HCT116 (cell line): ENCODE measurements around the gene ICAM1. TPM values are rescaled to one million over a fixed set of nuclear protein-coding genes. Genes with fewer than 3 reads are reported as not detected.

ENCODE experiments used
- ATAC-seq: fragments of 200-7000 bp; cut with Tn5 transposase; 2 replicates; pipeline ENCODE4 v1.9.1; 2020; ENCODE audit warnings: mild to moderate bottlenecking, moderate library complexity
- BruUV-seq: library from RNA; stranded (reverse); fragments of 400-500 nt; replicated peaks from 2 replicates; lab custom pipeline; 2021; lab: Mats Ljungman, UMichigan
- CTCF ChIA-PET: fragments of 300-600 bp; sonication (Branson Sonifier 250); formaldehyde crosslinking; loops from one replicate; lab custom pipeline; 2021; ENCODE audit warnings: antibody characterized with exemption; lab: Charles Lee
- POLR2A ChIA-PET: fragments of 300-600, 350-600 bp; sonication (Branson Sonifier 250); formaldehyde crosslinking; loops from one replicate; lab custom pipeline; 2021; ENCODE audit warnings: antibody characterized with exemption; lab: Charles Lee
- RAD21 ChIA-PET, 2 experiments: fragments of 300-600 bp; sonication (Branson Sonifier 250); formaldehyde crosslinking; loops; one replicate each; lab custom pipeline; 2023; ENCODE audit warnings: low total read pairs in 2 of 2; ENCODE audit not compliant: uncharacterized antibody in 2 of 2, unreplicated experiment in 2 of 2, low non-redundant PET in 1 of 2; lab: Charles Lee
- DNase-seq: peaks from one replicate; pipeline ENCODE4 v3.0.0-alpha.2; 2010; ENCODE audit warnings: low read depth, low spot score
- H2AFZ ChIP-seq: fragments of 200-600 bp; shearing (Covaris generic), sonication (generic); 2 replicates; pipeline ENCODE4 v1.6.1; 2017; ENCODE audit warnings: low read depth, mixed run types, mixed read lengths, antibody characterized with exemption, low read length; ENCODE audit not compliant: poor library complexity, severe bottlenecking
- H3K27ac ChIP-seq: 2 replicates; pipeline ENCODE4 v1.5.1; 2012; ENCODE audit warnings: low read depth, low read length
- H3K27me3 ChIP-seq: fragments of 200-600 bp; sonication (generic); 2 replicates; pipeline ENCODE4 v1.6.1; 2016; ENCODE audit warnings: mixed run types, low read length, mixed read lengths; ENCODE audit not compliant: insufficient read depth
- H3K36me3 ChIP-seq, 2 experiments: fragments of 200-500 bp in 1 of 2; fragments of 200-600 bp in 1 of 2; sonication (Bioruptor generic) in 1 of 2; sonication (generic) in 1 of 2; 2 replicates each; pipeline versions ENCODE4 v1.5.1 to v1.6.1; 2014 to 2016; ENCODE audit warnings: low read length in 2 of 2, inconsistent platforms in 1 of 2, mixed read lengths in 1 of 2, mixed run types in 1 of 2; ENCODE audit not compliant: insufficient read depth in 2 of 2, control insufficient read depth in 1 of 2
- H3K4me1 ChIP-seq, 2 experiments: fragments of 200-600 bp in 1 of 2; sonication (generic) in 1 of 2; 2 replicates each; pipeline versions ENCODE4 v1.5.1 to v1.6.1; 2012 to 2017; ENCODE audit warnings: low read length in 2 of 2, inconsistent platforms in 1 of 2, mild to moderate bottlenecking in 1 of 2, mixed read lengths in 1 of 2, mixed run types in 1 of 2, moderate library complexity in 1 of 2; ENCODE audit not compliant: insufficient read depth in 2 of 2, control insufficient read depth in 1 of 2
- H3K4me2 ChIP-seq: fragments of 200-600 bp; sonication (generic); 2 replicates; pipeline ENCODE4 v1.6.1; 2017; ENCODE audit warnings: mixed run types, low read length, mixed read lengths
- H3K4me3 ChIP-seq, 2 experiments: fragments of 200-600 bp in 1 of 2; sonication (generic) in 1 of 2; replicated peaks in 1 of 2; 2 replicates each; pipeline ENCODE4 v1.5.1; 2011 to 2016; ENCODE audit warnings: low read length in 2 of 2, control low read depth in 1 of 2, low read depth in 1 of 2, mild to moderate bottlenecking in 1 of 2, mixed read lengths in 1 of 2, mixed run types in 1 of 2
- H3K79me2 ChIP-seq: fragments of 200-600 bp; sonication (generic); 2 replicates; pipeline ENCODE4 v1.6.1; 2017; ENCODE audit warnings: mild to moderate bottlenecking, mixed run types, low read length, moderate library complexity, mixed read lengths; ENCODE audit not compliant: insufficient read depth
- H3K9ac ChIP-seq: fragments of 200-600 bp; sonication (generic); 2 replicates; pipeline ENCODE4 v1.6.1; 2016; ENCODE audit warnings: low read length, mixed read lengths
- H3K9me2 ChIP-seq: fragments of 200-600 bp; sonication (generic), shearing (Covaris generic); 2 replicates; pipeline ENCODE4 v1.6.1; 2017; ENCODE audit warnings: mixed run types, mild to moderate bottlenecking, moderate library complexity; ENCODE audit not compliant: insufficient read depth
- H3K9me3 ChIP-seq, 2 experiments: fragments of 200-500 bp in 1 of 2; fragments of 200-600 bp in 1 of 2; sonication (Bioruptor generic) in 1 of 2; sonication (generic) in 1 of 2; 2 replicates each; pipeline ENCODE4 v1.6.1; 2014 to 2017; ENCODE audit warnings: low read length in 2 of 2, mixed read lengths in 2 of 2, inconsistent platforms in 1 of 2, low read depth in 1 of 2, mild to moderate bottlenecking in 1 of 2, mixed run types in 1 of 2, moderate library complexity in 1 of 2; ENCODE audit not compliant: control insufficient read depth in 1 of 2, insufficient read depth in 1 of 2
- H4K20me1 ChIP-seq: fragments of 200-600 bp; sonication (generic), shearing (Covaris generic); 2 replicates; pipeline ENCODE4 v1.6.1; 2017; ENCODE audit warnings: mixed run types, mild to moderate bottlenecking, moderate library complexity; ENCODE audit not compliant: insufficient read depth
- ATF3 ChIP-seq: IDR thresholded peaks from 2 replicates; pipeline ENCODE4 v1.6.1; 2012
- CBX3 ChIP-seq: IDR thresholded peaks from 2 replicates; pipeline ENCODE4 v1.6.1; 2012; ENCODE audit warnings: low read depth
- CEBPB ChIP-seq: IDR thresholded peaks from 2 replicates; pipeline ENCODE4 v1.6.1; 2012; ENCODE audit warnings: low read depth
- CTCF ChIP-seq, 3 experiments: fragments of 200-600 bp in 1 of 3; sonication (generic) in 1 of 3; IDR thresholded peaks in 2 of 3; conservative IDR thresholded peaks in 1 of 3; 2 replicates each; pipeline ENCODE4 v1.5.1; 2012 to 2017; ENCODE audit warnings: low read depth in 2 of 3, low read length in 2 of 3, antibody characterized with exemption in 1 of 3, borderline replicate concordance in 1 of 3, control low read depth in 1 of 3, mild to moderate bottlenecking in 1 of 3, mixed read lengths in 1 of 3, mixed run types in 1 of 3, moderate library complexity in 1 of 3; ENCODE audit not compliant: insufficient read depth in 1 of 3
- EZH2phosphoT487 ChIP-seq: fragments of 200-600 bp; IDR thresholded peaks from 2 replicates; pipeline ENCODE4 v1.6.1; 2018; ENCODE audit warnings: antibody characterized with exemption, borderline replicate concordance
- FOSL1 ChIP-seq: IDR thresholded peaks from 2 replicates; pipeline ENCODE4 v1.6.1; 2012; ENCODE audit warnings: low read depth
- JUND ChIP-seq: IDR thresholded peaks from 2 replicates; pipeline ENCODE4 v1.6.1; 2012
- MAX ChIP-seq: IDR thresholded peaks from 2 replicates; pipeline ENCODE4 v1.6.1; 2012
- POLR2A ChIP-seq: IDR thresholded peaks from 2 replicates; pipeline ENCODE4 v1.7.0; 2011; ENCODE audit warnings: borderline replicate concordance; ENCODE audit not compliant: insufficient read depth, insufficient read length; ENCODE audit errors: extremely low read depth
- POLR2AphosphoS5 ChIP-seq: IDR thresholded peaks from 2 replicates; pipeline ENCODE4 v1.6.1; 2011; ENCODE audit warnings: mild to moderate bottlenecking, low read depth, low read length, moderate library complexity
- REST ChIP-seq: IDR thresholded peaks from 2 replicates; pipeline ENCODE4 v1.6.1; 2012; ENCODE audit warnings: low read depth
- SIN3A ChIP-seq: IDR thresholded peaks from 2 replicates; pipeline ENCODE4 v1.6.1; 2012; ENCODE audit warnings: low read depth
- SP1 ChIP-seq: IDR thresholded peaks from 2 replicates; pipeline ENCODE4 v1.6.1; 2012; ENCODE audit warnings: low read depth
- SRF ChIP-seq: IDR thresholded peaks from 2 replicates; pipeline ENCODE4 v1.6.1; 2012; ENCODE audit warnings: low read depth
- TCF7L2 ChIP-seq: IDR thresholded peaks from 2 replicates; pipeline ENCODE4 v1.7.0; 2011; ENCODE audit warnings: borderline replicate concordance, inconsistent platforms; ENCODE audit not compliant: insufficient read depth, insufficient read length; ENCODE audit errors: extremely low read depth
- YY1 ChIP-seq: IDR thresholded peaks from 2 replicates; pipeline ENCODE4 v1.6.1; 2011; ENCODE audit warnings: low read length, low read depth, moderate library complexity, mild to moderate bottlenecking; ENCODE audit not compliant: insufficient replicate concordance; ENCODE audit errors: extremely low read depth
- ZFX ChIP-seq: fragments of 450-650 bp; IDR thresholded peaks from 2 replicates; pipeline ENCODE4 v1.6.1; 2017
- intact Hi-C: fragments of 100-400 bp; cut with micrococcal nuclease; formaldehyde crosslinking; loops from 2 replicates; pipeline ENCODE4 v1.10.0; 2022
- total RNA-seq: library from RNA; stranded (reverse); gene quantifications from one replicate; pipeline ENCODE4 v1.2.1, GENCODE V29; 2021; ENCODE audit not compliant: unreplicated experiment

The ICAM1 gene
- total RNA-seq, 1 experiment from 2014 or later: 5.0 TPM

DNA sequence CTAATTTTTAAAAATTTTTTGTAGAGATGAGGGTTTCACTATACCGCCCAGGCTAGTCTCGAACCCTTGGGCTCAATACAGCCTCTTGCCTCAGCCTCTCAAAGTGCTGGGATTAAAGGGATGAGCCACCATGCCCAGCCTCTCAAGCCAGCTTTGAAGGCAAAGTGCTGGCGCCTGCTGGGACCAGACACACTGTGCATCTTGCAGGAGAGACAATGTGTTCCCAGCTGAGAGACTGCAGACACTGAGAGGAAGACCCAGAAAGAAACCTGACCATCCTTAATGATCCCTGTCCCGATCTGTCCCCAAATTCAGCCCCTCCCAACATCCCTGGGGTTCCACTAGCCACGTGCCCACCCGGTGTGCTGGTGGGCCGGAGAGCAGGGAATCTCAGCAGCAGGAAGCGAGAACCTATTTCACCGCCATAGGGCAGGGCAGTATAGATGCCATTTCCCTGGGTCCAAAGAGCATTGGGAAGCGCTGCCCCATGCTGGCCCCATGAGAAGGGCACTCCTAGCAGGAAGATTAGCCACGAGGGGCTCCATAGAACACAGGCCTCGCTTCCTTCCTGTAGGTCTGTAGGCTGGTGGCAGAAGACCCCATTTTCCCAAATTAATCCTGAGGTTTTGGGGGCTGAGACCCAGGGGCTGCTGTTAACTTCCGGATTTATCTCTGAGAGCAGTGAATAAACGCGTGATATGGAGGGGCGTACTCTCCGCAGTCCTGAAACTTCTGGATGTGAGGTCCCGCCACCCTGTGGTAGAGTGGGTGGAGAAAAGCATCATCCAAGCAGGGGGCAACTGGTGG, 61.4 kb downstream of the ICAM1 start (continued):
- TF ChIP-seq REST (no peak), MAX (no peak)
- TF ChIP-seq, all 23 proteins: peak for 0

DNA sequence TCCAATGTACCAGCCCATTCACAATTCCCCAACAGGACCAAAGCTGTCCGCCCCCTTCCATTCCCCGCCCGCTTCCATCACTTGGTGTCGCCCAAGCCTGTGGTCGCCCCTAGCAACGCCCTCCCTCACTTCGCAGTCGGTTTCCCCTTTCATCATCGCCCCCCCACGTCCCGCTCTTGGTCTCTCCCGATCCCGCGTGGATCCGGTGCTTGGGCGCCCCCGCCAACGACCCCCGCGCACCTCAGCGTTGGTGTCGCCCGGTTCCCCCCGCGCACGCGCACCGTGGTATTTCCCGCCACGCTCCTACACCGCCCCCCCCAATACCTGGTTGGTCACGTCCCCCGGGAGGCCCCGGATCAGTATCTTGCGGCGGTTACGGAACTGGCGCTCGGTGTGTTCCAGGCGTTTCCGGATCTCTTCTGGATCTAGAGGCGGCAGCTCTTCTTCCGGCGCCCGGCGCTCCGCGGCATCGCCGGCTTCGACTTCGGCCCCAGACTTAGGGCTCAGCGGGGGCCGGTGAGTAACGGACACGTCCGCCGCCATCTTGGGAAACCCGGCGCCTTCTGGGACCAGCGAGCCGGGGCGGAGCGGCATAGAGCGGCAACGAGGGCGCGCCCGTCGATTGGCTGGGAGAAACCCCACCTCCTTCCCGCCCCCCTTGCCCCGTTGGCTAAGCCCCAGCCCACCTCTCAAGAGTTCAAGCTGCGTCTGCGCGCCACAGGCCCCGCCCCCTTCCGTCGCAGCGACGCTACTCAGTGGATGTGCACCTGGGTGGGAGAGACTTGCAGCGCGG, 62.2 kb downstream of the ICAM1 start, which contains the start of gene RAVER1:
TSS of gene RAVER1 (minus strand) at position 565 of the 793 bp plus-strand sequence. CDS start at position 543, 22 bp downstream.
- H3K9me2 ChIP-seq: no peaks in the 10 kb centered on the region
- peak; percentile 92 for DNase-seq
- peak within 1 kb of the TSS; percentile 100 for H3K4me2 ChIP-seq
- H4K20me1 ChIP-seq: no peaks in the 10 kb centered on the region
- peaks cover 15 to 27% of the 10 kb centered on the region in 2 experiments for H3K36me3 ChIP-seq
- ChIA-PET CTCF (interaction anchor here (0.6 to 1.7 kb wide), 5 partner anchors 44 to 233 kb away, joined by 3 to 4 read pairs (median 3); partner anchors contain the start of gene ICAM5), RAD21 (interaction anchor here (0.9 to 1.0 kb wide), 2 partner anchors 44 to 64 kb away, joined by 3 to 6 read pairs; no protein-coding TSS in a partner anchor), POLR2A (interaction anchor here (0.8 to 2.5 kb wide), 5 partner anchors 11 to 73 kb away, joined by 4 to 26 read pairs (median 6); partner anchors contain the start of genes ICAM5 and TYK2)
- H3K4me1 ChIP-seq: peaks cover 6 to 28% of the 10 kb centered on the region in 2 experiments; a peak in 3 of 4 replicates
- peak within 1 kb of the TSS; percentile 77 to 93 for H3K4me3 ChIP-seq
- H3K27me3 ChIP-seq: no peaks in the 10 kb centered on the region
- H2AFZ ChIP-seq: peak within 1 kb of the TSS; percentile 58
- peak within 1 kb of the TSS; percentile 90 for H3K27ac ChIP-seq
- no peaks in the 10 kb centered on the region for H3K9me3 ChIP-seq
- H3K9ac ChIP-seq: peak within 1 kb of the TSS; percentile 75
- no TSS peak for BruUV-seq
- ATAC-seq: peak; percentile 81
- intact Hi-C loops: loop anchor here (2.0 kb wide), 1 partner anchor 44 kb away; the partner anchor contains the start of gene ICAM5
- H3K79me2 ChIP-seq: peaks cover 53% of the 10 kb centered on the region
- no peak for TF ChIP-seq CBX3
- TF ChIP-seq ATF3: no peak
- no peak for TF ChIP-seq SRF
- peak; percentile 28; the same call in 1 of the 2 replicates for TF ChIP-seq ZFX
- peak; percentile 80 for TF ChIP-seq SIN3A
- TF ChIP-seq FOSL1: no peak
- TF ChIP-seq POLR2A: peak; percentile 82
- TF ChIP-seq POLR2AphosphoS5: peak; percentile 84
- TF ChIP-seq SP1: peak; percentile 77
- TF ChIP-seq YY1: peak; percentile 93
- peak; percentile 71 for TF ChIP-seq JUND
- no peak for TF ChIP-seq EZH2phosphoT487
- TF ChIP-seq CTCF (IDR thresholded peaks at IDR 0.05 in 2 of 3, conservative IDR thresholded peaks at IDR 0.05 in 1 of 3; ENCODE audit: borderline replicate concordance in 1 of 3, insufficient read depth in 1 of 3, low read depth in 2 of 3, low read length in 2 of 3): no peak
- peak; percentile 95 for TF ChIP-seq TCF7L2
- TF ChIP-seq CEBPB: no peak
